Ovary (tissue), 9 donors: ENCODE data around the gene GABRB2. TPM values are rescaled to one million over a fixed set of nuclear protein-coding genes. Genes with fewer than 3 reads are reported as not detected.

Experiments
- DNase-seq, 5 donors: peaks; one replicate each; pipeline ENCODE4 v3.0.0-alpha.2; 2019 to 2020
- H3K27ac ChIP-seq, 2 donors: fragments of 200-600 bp; one replicate each; pipeline versions ENCODE4 v1.5.1 to v1.8.0; 2019 to 2022
- H3K27me3 ChIP-seq: fragments of 200-600 bp; one replicate; pipeline ENCODE4 v1.8.0; 2022
- H3K36me3 ChIP-seq: fragments of 200-600 bp; sonication (generic); one replicate; pipeline ENCODE4 v1.5.1; 2019
- H3K4me1 ChIP-seq: one replicate; pipeline ENCODE4 v1.8.1; 2013; ENCODE audit warnings: mild to moderate bottlenecking, moderate library complexity; ENCODE audit not compliant: insufficient read depth
- H3K4me3 ChIP-seq: fragments of 200-600 bp; sonication (generic); one replicate; pipeline ENCODE4 v1.5.1; 2017
- H3K9me3 ChIP-seq, 2 donors: fragments of 200-600 bp in 1 of 2; sonication (generic) in 1 of 2; one replicate each; pipeline versions ENCODE4 v1.5.1 to v1.8.1; 2013 to 2019; ENCODE audit warnings: mild to moderate bottlenecking in 1 of 2, moderate library complexity in 1 of 2
- CTCF ChIP-seq, 3 donors: fragments of 450-650 bp in 2 of 3; fragments of 200-600 bp in 1 of 3; IDR thresholded peaks; one replicate each; pipeline versions ENCODE4 v1.5.1 to v1.8.0; 2016 to 2022; ENCODE audit warnings: antibody characterized with exemption in 3 of 3, mild to moderate bottlenecking in 1 of 3
- EP300 ChIP-seq: sonication (generic); formaldehyde crosslinking; IDR thresholded peaks from one replicate; pipeline ENCODE4 v1.6.1; 2017; ENCODE audit warnings: antibody characterized with exemption
- POLR2A ChIP-seq: fragments of 450-650 bp; IDR thresholded peaks from one replicate; pipeline ENCODE4 v1.6.1; 2017; ENCODE audit warnings: antibody characterized with exemption, mild to moderate bottlenecking, moderate library complexity
- WGBS, 3 donors: extraction: QIAGEN DNeasy Blood & Tissue Kit in 1 of 3; methylation state at CpG; one replicate each; pipeline versions ENCODE4 v1.1.5 to v1.1.7; 2013 to 2017; 5-methylcytosine and 5-hydroxymethylcytosine counted together
- intact Hi-C, 4 donors: fragments of 100-400 bp; cut with DNase I; formaldehyde crosslinking; loops; one replicate each; pipeline versions ENCODE4 v1.11.0 to v1.15.1; 2022 to 2023
- polyA plus RNA-seq, 2 donors: library from polyadenylated mRNA; stranded (reverse); fragments of 200-250 nt in 1 of 2; fragments of 350-450 nt in 1 of 2; fragmentation: Illumina TruSeq in 1 of 2; extraction: RNeasy Lipid Tissue Mini Kit (QIAGEN cat#74804) in 1 of 2; gene quantifications; one replicate each; pipeline ENCODE4 v1.2.3, GENCODE V29; 2013 to 2014
- total RNA-seq, 7 donors: library from RNA; depleted of rRNA in 2 of 7; stranded (reverse); fragments of >200 nt in 2 of 7; fragmentation: NEBNext Ultra II Directional in 3 of 7; extraction: Animal tissue kit (Norgen Biotek cat#: 25700) in 3 of 7; gene quantifications; one replicate each; pipeline versions ENCODE4 v1.1.0 to v1.2.4, GENCODE V29; 2016 to 2023
- donor health status: DM: no; HTN: no; CAD: no; lungs with moderate emphysema.
- donor health status: DM: no; HTN: no; CAD: no.
- donor health status: Bipolar disorder and iron deficiency.
- donor health status: DM: yes; HTN: yes; CAD: no.
- donor health status: DM: no; HTN: no; CAD: no.
- donor health status: DM: yes; HTN: yes; CAD: no.

Gene GABRB2
- total and polyA plus RNA-seq, 9 donors: under 0.01 to 3.1 (median 0.26) TPM; not detected in 1

- Histone ChIP-seq H3K9me3 (no peaks in the 10 kb centered on the region), H3K4me1 (no peaks in the 10 kb centered on the region), H3K27me3 (no peaks in the 10 kb centered on the region), H3K36me3 (no peaks in the 10 kb centered on the region), H3K27ac (no peak overlapping the region), H3K4me3 (no peak overlapping the region)
- intact Hi-C loops: no loop called here
- TF ChIP-seq EP300: no peak
- TF ChIP-seq POLR2A: no peak
- no peak for DNase-seq
- 35 to 57% (median 53%) methylated on average over 3 of the region's 3 CpGs for WGBS, 3 donors
These were observed 234.6 kb downstream of the GABRB2 start for GRCh38 chr5:161311965-161312364.

- H3K27me3 ChIP-seq: no peaks in the 10 kb centered on the region
- no peak overlapping the region for H3K4me3 ChIP-seq
- TF ChIP-seq CTCF (IDR thresholded peaks at IDR 0.05) (no peak), POLR2A (no peak), EP300 (no peak)
- no peaks in the 10 kb centered on the region for H3K36me3 ChIP-seq
- no peaks in the 10 kb centered on the region for H3K4me1 ChIP-seq
- intact Hi-C loops: no loop called here
- no peak overlapping the region for H3K27ac ChIP-seq
- 84 to 93% (median 88%) methylated on average over 2 of the region's 2 CpGs for WGBS, 3 donors
- H3K9me3 ChIP-seq: no peaks in the 10 kb centered on the region
- no peak for DNase-seq
These were observed 235.3 kb downstream of the GABRB2 start for GRCh38 chr5:161311146-161311708.

GRCh38 chr5:161306351-161306995 is 240.1 kb downstream of the GABRB2 start:
- H3K4me1 ChIP-seq: no peaks in the 10 kb centered on the region
- no peaks in the 10 kb centered on the region for H3K36me3 ChIP-seq
- TF ChIP-seq EP300 (no peak), POLR2A (no peak), CTCF (IDR thresholded peaks at IDR 0.05) (no peak)
- intact Hi-C loops: no loop called here
- H3K4me3 ChIP-seq: no peak overlapping the region
- WGBS, 3 donors: 33 to 66% (median 49%) methylated on average over 4 of the region's 4 CpGs
- no peaks in the 10 kb centered on the region for H3K27me3 ChIP-seq
- no peak overlapping the region for H3K27ac ChIP-seq
- no peaks in the 10 kb centered on the region for H3K9me3 ChIP-seq
- DNase-seq: no peak

GRCh38 chr5:161305601-161306000 is 240.9 kb downstream of the GABRB2 start:
- no peak for TF ChIP-seq POLR2A
- H3K4me1 ChIP-seq: no peaks in the 10 kb centered on the region
- H3K4me3 ChIP-seq: no peak overlapping the region
- no peaks in the 10 kb centered on the region for H3K27me3 ChIP-seq
- H3K27ac ChIP-seq: no peak overlapping the region
- no peaks in the 10 kb centered on the region for H3K9me3 ChIP-seq
- intact Hi-C loops: no loop called here
- no peak for DNase-seq
- H3K36me3 ChIP-seq: no peaks in the 10 kb centered on the region

GRCh38 chr5:161302559-161302958 is 244.0 kb downstream of the GABRB2 start:
- intact Hi-C loops: no loop called here
- no peaks in the 10 kb centered on the region for H3K27me3 ChIP-seq
- H3K4me1 ChIP-seq: no peaks in the 10 kb centered on the region
- DNase-seq: no peak
- no peak overlapping the region for H3K27ac ChIP-seq
- H3K4me3 ChIP-seq: no peak overlapping the region
- 64 to 79% (median 68%) methylated on average over 1 of the region's 1 CpG for WGBS, 3 donors
- no peaks in the 10 kb centered on the region for H3K36me3 ChIP-seq
- H3K9me3 ChIP-seq: no peaks in the 10 kb centered on the region
- TF ChIP-seq EP300 (no peak), CTCF (IDR thresholded peaks at IDR 0.05) (no peak), POLR2A (no peak)
